Parathyroid adenoma (tissue), 2 donors: ENCODE results near the gene ARHGAP18.

Experiments
- H2AFZ ChIP-seq: fragments of 300-600 bp; sonication (generic); one replicate; pipeline ENCODE4 v1.7.0; 2017; ENCODE audit warnings: antibody characterized with exemption, mild to moderate bottlenecking
- H3K27ac ChIP-seq: fragments of 300-600 bp; sonication (generic); one replicate; pipeline ENCODE4 v1.7.0; 2017
- H3K27me3 ChIP-seq: fragments of 300-600 bp; sonication (generic); one replicate; pipeline ENCODE4 v1.7.0; 2017; ENCODE audit warnings: low read length; ENCODE audit not compliant: control insufficient read depth, insufficient read depth
- H3K36me3 ChIP-seq: fragments of 300-600 bp; sonication (generic); one replicate; pipeline ENCODE4 v1.7.0; 2017; ENCODE audit warnings: low read length; ENCODE audit not compliant: control insufficient read depth, insufficient read depth
- H3K4me1 ChIP-seq: fragments of 300-600 bp; sonication (generic); one replicate; pipeline ENCODE4 v1.7.0; 2017; ENCODE audit warnings: control low read depth
- H3K4me2 ChIP-seq: fragments of 300-600 bp; sonication (generic); one replicate; pipeline ENCODE4 v1.7.0; 2017; ENCODE audit warnings: low read length
- H3K4me3 ChIP-seq: fragments of 300-600 bp; sonication (generic); one replicate; pipeline ENCODE4 v1.7.0; 2017; ENCODE audit warnings: low read depth, low read length
- H3K79me2 ChIP-seq: fragments of 300-600 bp; sonication (generic); one replicate; pipeline ENCODE4 v1.7.0; 2017; ENCODE audit warnings: control low read depth
- H3K9ac ChIP-seq: fragments of 300-600 bp; sonication (generic); one replicate; pipeline ENCODE4 v1.7.0; 2017; ENCODE audit warnings: mild to moderate bottlenecking
- H3K9me3 ChIP-seq: fragments of 300-600 bp; sonication (generic); one replicate; pipeline ENCODE4 v1.7.0; 2017; ENCODE audit warnings: low read length; ENCODE audit not compliant: control insufficient read depth
- TF ChIP-seq, protein P1 (sequence below): fragments of 300-600 bp; sonication (generic); IDR thresholded peaks from one replicate; pipeline ENCODE4 v1.7.0; 2017; ENCODE audit warnings: antibody characterized with exemption, mild to moderate bottlenecking
- donor health status: primary hyperparathyroidism.

ARHGAP18 gene

DNA sequence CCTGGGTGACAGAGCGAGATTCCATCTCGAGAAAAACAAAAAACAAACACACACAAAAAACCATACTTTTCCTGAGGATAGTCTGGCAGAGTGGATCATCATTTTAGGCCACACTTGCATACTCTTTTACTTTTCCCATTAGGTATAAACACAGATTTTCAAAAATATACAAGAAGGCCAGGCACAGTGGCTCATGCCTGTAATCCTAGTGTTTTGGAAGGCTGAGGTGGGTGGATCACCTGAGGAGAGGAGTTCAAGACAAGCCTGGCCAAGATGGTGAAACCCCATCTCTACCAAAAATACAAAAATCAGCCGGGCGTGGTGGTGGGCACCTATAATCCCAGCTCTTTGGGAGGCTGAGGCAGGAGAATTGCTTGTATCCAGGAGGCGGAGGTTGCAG is 85.5 kb downstream of the ARHGAP18 start:
- Histone ChIP-seq H3K9ac (no peak overlapping the region), H3K9me3 (no peaks in the 10 kb centered on the region), H2AFZ (no peak overlapping the region), H3K4me2 (no peak overlapping the region), H3K27me3 (no peaks in the 10 kb centered on the region), H3K4me1 (no peaks in the 10 kb centered on the region), H3K36me3 (no peaks in the 10 kb centered on the region), H3K27ac (no peak overlapping the region), H3K79me2 (no peaks in the 10 kb centered on the region), H3K4me3 (no peak overlapping the region)
- TF ChIP-seq, protein P1, sequence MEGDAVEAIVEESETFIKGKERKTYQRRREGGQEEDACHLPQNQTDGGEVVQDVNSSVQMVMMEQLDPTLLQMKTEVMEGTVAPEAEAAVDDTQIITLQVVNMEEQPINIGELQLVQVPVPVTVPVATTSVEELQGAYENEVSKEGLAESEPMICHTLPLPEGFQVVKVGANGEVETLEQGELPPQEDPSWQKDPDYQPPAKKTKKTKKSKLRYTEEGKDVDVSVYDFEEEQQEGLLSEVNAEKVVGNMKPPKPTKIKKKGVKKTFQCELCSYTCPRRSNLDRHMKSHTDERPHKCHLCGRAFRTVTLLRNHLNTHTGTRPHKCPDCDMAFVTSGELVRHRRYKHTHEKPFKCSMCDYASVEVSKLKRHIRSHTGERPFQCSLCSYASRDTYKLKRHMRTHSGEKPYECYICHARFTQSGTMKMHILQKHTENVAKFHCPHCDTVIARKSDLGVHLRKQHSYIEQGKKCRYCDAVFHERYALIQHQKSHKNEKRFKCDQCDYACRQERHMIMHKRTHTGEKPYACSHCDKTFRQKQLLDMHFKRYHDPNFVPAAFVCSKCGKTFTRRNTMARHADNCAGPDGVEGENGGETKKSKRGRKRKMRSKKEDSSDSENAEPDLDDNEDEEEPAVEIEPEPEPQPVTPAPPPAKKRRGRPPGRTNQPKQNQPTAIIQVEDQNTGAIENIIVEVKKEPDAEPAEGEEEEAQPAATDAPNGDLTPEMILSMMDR: no peak

DNA sequence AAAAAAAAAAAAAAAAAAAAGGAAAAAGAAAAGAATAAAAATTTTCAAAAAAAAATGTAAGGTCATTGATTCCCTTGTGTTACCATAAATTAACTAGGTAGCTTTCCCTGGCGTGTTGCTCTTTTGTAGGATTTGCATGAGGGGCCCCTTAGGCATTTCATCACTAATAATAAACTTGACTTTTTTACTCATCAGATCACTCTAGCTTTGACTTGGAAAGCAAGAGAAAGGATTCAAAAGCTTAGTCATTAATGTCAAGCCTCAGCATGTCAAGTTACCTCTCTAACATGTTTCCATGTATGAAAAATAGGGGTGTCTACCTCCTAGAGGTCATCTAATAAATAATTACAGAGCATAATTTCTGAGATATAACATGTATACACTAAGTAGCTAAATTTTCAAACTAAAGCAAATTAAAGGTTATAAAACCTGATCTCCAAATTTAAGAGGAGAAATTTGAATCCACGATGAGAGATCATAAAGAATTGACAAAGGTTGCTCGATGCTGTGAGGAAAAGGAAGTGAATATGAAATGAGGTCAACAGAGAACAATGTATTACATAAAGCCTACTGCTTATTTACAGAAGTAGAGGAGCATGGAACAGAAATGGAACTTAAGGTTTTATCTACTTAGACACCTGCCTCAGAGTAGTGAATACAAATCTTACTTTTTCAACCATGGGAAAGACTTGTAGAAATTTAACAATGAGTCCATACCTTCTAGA is 86.8 kb downstream of the ARHGAP18 start:
- TF ChIP-seq, protein P1: no peak
- H3K27me3 ChIP-seq: no peaks in the 10 kb centered on the region
- H3K27ac ChIP-seq: no peak overlapping the region
- no peak overlapping the region for H2AFZ ChIP-seq
- no peak overlapping the region for H3K4me3 ChIP-seq
- no peak overlapping the region for H3K9ac ChIP-seq
- H3K9me3 ChIP-seq: no peaks in the 10 kb centered on the region
- H3K4me1 ChIP-seq: no peaks in the 10 kb centered on the region
- no peaks in the 10 kb centered on the region for H3K36me3 ChIP-seq
- no peaks in the 10 kb centered on the region for H3K79me2 ChIP-seq
- no peak overlapping the region for H3K4me2 ChIP-seq

DNA sequence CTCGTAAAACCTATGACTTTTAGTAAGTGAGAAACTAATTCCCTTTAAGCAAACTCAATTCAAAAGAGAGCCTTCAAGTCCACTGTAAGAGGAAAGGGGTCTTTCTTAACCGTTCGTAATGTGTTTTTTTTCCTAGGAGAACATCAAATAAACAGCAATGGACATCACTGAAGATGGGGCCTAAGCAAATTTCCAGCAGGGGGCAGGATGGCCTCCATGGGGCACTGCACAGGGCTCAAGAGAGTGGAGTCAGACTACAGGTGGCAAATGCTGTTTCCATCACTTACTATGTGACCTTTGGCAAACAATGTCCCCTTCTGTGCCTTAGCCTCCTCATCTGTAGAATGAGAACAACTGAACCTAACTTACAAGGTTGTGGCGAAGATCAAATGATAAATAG is 88.7 kb downstream of the ARHGAP18 start:
- Histone ChIP-seq H3K4me1 (no peaks in the 10 kb centered on the region), H3K4me2 (no peak overlapping the region), H3K4me3 (no peak overlapping the region), H2AFZ (no peak overlapping the region), H3K79me2 (no peaks in the 10 kb centered on the region), H3K27ac (no peak overlapping the region), H3K27me3 (no peaks in the 10 kb centered on the region), H3K9ac (no peak overlapping the region), H3K36me3 (no peaks in the 10 kb centered on the region), H3K9me3 (no peaks in the 10 kb centered on the region)
- TF ChIP-seq, protein P1: peak; percentile 56

DNA sequence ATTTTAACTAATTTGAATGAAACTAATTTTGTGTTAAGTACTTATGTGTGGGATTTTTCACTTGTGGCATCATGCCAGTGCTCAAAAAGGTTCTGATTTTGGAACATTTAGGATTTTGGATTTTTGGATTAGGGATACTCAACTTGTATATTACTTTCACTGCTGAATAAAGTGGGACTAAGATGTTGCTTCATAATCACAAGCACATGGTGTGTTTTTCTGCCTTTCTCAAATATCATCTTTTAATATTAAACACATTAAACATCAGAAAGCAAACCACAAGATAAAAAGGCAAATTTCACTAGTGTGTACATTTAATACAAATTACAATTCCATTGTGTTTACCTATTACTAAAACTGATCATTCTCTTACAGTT is 89.8 kb downstream of the ARHGAP18 start:
- no peak overlapping the region for H3K4me2 ChIP-seq
- no peak overlapping the region for H2AFZ ChIP-seq
- no peaks in the 10 kb centered on the region for H3K4me1 ChIP-seq
- no peaks in the 10 kb centered on the region for H3K9me3 ChIP-seq
- H3K4me3 ChIP-seq: no peak overlapping the region
- no peaks in the 10 kb centered on the region for H3K79me2 ChIP-seq
- no peak overlapping the region for H3K9ac ChIP-seq
- no peak overlapping the region for H3K27ac ChIP-seq
- TF ChIP-seq, protein P1: no peak
- H3K27me3 ChIP-seq: no peaks in the 10 kb centered on the region
- no peaks in the 10 kb centered on the region for H3K36me3 ChIP-seq
